ENCODE data around the gene KCNJ6.

DNA sequence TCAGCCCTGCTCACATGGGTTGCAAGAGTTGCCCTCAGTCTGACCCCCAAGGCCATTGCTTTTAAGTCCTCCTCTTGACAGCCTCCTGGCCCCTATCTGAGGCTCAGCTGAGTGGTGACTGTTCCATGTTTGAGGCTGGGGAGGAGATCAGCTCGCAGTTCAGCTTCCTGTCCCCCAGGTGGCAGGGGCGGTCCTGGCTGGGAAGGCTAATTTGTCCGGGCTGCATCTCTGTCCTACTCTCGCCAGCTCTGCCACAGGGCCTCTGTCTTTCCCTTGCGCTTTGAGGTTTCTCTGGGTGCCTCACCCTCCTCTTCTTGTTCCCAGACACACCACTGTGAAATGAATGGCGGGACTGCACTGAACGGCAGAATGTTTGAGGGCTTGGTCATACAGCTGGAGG is 157.3 kb downstream of the KCNJ6 start:
- TF ChIP-seq, protein P1, sequence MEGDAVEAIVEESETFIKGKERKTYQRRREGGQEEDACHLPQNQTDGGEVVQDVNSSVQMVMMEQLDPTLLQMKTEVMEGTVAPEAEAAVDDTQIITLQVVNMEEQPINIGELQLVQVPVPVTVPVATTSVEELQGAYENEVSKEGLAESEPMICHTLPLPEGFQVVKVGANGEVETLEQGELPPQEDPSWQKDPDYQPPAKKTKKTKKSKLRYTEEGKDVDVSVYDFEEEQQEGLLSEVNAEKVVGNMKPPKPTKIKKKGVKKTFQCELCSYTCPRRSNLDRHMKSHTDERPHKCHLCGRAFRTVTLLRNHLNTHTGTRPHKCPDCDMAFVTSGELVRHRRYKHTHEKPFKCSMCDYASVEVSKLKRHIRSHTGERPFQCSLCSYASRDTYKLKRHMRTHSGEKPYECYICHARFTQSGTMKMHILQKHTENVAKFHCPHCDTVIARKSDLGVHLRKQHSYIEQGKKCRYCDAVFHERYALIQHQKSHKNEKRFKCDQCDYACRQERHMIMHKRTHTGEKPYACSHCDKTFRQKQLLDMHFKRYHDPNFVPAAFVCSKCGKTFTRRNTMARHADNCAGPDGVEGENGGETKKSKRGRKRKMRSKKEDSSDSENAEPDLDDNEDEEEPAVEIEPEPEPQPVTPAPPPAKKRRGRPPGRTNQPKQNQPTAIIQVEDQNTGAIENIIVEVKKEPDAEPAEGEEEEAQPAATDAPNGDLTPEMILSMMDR (conservative IDR thresholded peaks at IDR 0.05; ENCODE audit: low read length), result peak; percentile 65
- TF ChIP-seq EZH2phosphoT487 (IDR thresholded peaks at IDR 0.05; ENCODE audit: borderline replicate concordance, low read depth, low read length), result no peak
